Measurements from ENCODE around the gene KCNMA1.

Gene KCNMA1

GRCh38 chr10:77226853-77227565, 410.6 kb downstream of the KCNMA1 start:
- DNase-seq, result no peak

DNA sequence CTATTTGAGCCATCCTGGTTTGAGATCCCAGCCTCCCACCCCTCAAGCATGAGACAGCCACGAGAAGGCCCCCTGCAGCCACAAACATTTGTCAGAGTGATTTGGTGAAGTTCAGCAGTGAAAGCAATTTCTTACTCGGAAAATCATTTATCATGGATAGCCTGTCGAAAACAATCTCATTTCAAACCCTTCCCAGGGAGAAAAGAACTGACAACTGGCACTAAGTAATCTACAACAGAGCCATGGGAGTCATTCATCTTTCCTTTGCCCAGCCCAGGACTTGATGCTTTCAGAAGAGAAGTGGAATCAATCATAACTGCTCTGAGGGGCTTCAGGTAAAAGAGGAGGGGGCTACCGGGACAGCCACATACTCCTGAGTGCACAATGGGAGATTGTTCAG, 411.2 kb downstream of the KCNMA1 start:
- DNase-seq, result no peak

DNA sequence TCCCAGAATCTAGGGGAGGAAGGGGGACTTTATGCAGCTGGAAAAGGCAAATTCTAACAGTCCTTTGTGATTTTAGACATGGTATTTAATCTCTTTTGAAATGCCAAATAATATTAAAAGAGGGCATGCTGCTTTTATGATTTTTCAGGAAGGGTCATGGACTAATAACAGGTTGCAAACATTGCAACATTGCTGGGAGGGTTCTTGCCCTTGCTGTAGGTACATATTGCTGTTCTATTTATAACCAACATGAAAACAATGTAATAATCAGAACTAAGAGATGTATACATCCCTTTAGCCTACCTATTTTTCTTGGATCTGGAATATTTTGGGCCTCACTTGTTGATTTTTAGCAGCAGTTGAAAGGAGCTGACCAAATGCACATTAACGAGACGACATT, 411.6 kb downstream of the KCNMA1 start:
- no peak for DNase-seq

DNA sequence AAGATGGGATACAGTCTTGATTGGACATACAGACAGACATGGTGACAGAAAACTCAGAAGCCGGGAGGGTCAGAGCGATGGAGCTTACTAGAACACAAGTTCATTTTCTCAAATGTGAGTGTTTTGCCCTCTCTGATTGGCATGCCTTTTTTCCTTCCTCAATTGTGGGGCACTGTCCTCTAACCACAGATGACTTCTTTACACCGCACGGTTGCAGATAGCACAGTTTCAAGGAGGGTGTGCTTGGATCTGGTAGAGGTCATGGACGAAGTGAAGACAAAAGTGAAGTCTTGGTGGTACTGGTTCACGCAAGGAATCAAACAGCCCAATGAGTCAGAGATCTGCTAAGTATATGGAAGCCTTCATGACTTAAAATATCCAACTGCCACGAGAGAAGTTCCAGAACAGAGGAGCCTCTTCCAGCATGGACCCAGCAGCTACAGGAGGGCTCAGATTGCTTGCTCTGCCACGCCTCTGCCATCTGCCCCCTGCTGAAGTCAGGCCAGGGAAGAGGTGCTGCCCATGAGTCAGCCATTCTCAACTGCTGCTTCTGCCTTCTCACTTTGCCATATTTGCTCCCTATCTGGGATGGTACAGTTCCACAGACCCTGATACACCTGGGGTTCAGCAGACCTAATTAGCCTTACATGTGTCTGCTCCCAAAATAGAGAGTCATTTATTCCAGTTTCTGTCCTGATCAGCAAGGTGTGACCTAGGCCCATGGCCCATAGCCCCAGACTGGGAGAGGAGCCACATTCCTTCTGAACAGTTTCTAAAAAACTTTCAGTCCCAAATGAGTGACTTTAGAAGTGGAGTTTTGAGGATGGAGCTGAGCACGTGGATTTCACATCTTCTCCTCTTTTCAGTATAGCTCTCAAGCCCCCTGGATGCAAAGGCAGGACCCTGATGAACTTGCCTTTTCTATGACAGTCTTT, 413.8 kb downstream of the KCNMA1 start:
- no peak for DNase-seq

DNA sequence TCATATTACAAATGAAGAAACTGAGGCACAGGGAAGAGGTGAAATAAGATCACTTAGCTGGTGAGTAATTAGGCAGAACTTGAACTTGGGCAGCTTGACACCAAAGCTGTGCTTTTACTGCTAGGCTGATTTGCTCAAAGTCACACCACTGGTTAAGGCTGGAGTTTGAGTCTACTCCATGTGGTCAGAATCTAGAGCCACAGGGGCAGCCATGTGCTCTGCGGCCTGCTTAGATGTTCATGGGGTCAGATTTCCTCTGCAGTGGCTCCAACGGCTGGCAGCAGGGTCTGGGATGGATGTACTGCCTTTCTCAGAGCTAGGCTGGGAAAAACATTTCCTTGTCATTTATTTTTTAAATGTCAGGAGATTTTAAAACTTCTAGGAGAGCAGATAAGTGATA, 417.5 kb downstream of the KCNMA1 start:
- no peak for DNase-seq

DNA sequence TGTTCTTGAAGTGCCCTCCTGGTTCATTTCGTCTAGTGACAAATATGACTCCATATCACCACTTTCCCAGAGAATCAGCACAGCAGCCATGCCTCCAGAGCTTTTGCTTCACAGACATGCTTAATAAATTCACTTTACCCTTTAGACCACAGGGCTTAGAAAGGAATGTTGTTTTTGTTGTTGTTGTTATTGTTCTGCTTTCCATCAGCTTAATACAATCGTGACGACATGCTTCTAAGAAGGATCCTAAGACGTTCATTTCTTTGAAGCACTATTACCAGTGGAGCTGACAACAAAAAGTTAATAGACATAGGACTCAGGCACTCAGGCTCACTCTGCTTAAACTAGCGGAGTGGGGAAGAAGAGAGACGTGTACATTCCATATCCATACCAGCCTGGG, 418.6 kb downstream of the KCNMA1 start:
- no peak for DNase-seq

DNA sequence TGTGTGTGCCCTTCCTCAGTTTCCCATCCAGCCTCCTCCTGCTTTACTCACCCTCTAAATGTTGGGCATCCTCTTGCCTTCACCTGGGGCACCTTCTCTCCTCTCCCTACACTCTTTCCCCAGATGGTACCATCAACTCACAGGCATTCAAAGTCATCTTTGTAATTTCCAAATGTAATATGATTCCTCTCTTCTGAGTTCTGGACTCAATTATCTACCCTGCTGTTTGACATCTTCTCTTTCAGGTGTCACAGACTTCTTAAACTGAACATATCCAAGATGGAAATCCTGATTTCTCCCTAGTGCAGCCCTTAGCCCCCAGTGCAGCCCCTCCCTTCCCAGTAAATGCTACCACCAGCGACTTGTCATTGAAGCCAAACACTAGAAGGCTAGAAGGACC, 422.8 kb downstream of the KCNMA1 start:
- DNase-seq, result no peak

DNA sequence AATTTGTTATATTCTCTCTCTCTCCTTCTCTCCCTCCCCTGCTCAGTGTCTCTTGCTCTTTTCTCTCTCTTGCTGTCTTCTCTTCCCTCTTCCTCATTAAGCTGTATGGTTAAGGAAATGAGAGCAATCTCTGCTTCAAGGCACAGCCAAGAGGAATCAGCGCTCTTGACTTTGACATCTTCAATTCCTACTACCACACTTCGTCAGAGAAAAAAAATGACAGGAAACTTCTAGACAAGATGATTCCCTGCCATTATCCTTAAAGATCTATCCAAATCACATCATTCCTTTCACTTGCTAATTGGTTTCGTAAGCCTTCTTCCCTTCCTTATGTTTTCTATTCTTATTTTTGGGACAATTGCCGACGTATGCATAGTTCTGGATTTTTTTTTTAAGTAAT, 425.0 kb downstream of the KCNMA1 start:
- no peak for DNase-seq

DNA sequence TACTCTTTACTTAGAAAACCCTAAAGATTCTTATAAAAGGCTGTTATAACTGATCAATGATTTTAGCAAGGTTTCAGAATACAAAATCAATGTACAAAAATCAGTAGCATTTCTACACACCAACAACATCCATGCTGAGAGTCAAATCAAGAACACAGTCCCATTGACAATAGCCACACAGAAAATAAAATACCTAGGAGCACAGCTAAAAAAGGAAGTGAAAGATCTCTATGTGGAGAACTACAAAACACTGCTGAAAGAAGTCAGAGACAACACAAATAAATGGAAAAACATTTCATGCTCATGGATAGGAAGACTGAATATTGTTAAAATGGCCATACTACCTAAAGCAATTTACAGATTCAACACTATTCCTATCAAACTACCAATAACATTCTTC, 427.0 kb downstream of the KCNMA1 start:
- no peak for DNase-seq

GRCh38 chr10:77208684-77209256, 428.8 kb downstream of the KCNMA1 start:
- DNase-seq, result no peak

DNA sequence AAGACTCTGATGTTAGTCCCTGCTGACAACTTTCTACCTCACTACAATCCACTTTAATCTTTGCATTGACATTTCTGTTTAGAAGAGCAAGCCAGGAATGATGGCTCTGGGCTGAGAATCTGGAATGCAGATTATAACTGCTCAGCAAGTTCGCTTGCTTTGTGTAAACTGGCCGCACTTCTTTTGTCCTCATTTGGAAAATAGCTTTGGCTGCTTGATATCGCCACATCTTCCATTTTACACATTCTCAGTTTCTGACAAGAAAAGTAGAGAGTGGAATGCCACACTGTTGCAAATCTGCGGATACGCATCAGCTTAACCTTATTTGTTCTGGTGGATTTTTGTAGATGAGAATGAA, 429.8 kb downstream of the KCNMA1 start:
- DNase-seq, result no peak

DNA sequence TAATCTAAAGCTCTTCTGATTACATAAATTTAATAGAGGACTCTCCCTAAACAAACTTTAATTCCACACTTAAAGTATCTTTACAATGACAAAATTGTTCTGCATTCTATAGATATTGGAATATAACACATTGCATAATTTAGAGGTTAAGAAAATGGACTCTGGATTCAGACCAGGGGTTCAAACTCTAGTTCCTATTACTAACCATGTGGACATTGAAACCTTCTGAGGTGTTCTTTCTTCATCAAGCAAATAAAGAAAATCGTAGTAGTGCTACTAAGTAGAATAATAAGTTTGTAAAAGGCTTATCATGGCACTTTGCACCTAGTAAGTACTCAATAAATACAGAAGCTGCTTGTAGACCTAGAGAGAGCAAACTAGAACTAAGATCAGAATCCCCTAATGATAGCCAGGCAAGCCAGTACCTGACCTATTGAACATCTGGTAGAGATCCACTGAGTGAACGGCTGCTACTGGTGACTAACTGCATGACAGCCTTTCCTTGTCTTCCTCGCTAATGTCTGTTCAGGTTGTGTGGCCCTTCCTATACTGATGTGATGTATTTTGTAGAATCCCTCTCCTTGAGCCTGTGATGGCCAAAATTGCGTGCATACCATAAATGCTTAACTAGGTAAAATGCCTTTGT, 430.3 kb downstream of the KCNMA1 start:
- DNase-seq, result no peak

DNA sequence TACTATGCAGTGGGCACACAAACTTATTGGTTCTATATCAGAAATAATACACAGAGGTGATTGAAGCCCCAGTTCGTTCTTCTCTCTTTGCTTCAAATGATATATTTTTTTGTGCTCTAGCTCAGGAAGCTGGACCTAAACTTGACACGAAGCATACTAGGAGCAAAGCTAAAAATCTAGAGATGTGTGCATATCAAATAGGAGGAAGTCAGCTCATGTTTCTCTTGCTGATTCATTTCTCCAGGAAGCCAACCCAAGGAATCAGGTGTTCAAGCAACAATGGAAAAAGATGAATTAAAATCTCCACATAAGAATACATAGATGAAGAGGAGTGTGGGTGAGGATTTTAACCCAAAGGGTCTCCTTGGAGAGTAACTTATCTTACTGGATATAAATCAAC, 432.5 kb downstream of the KCNMA1 start:
- no peak for DNase-seq

DNA sequence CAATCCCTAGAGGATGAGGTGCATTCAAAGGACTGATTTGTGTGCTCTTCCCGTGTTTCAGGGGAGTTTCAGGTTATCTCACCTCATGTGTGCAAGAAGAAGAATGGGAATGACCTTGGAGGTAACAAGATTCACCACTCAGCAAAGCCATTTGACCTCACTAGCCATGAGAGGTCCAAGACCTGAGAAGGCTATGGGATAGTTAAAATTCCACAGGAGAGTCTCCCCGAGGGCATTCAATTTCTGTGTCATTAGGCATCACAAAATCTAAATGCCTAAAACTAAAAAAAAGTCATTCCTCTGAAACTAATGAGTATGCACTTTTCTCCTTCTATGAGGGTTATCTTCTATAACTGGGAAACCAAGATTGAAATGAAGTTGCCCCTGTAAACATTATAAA, 433.4 kb downstream of the KCNMA1 start:
- DNase-seq, result no peak

GRCh38 chr10:77202857-77203256, 434.8 kb downstream of the KCNMA1 start:
- no peak for DNase-seq

- DNase-seq, result no peak
These were observed 436.2 kb downstream of the KCNMA1 start for GRCh38 chr10:77201135-77202106.

DNA sequence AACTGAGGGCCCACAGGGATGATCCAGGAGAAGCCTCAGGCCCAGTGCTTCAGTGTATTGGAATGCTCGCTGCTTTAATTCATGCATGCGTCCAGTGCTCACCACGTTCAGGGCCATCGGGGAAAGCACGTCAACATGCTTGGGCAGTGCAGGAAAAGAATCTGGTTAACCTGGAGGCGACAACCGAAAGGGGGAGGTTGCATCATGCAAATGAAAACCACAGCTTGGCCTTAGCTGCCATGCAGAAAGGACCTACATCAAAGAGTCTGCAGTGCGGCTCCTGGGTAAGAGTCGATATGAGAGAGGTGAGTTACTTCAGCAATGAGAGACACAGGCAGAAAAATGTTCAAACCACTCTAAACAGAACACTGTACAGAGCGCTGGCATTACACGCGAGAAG, 440.1 kb downstream of the KCNMA1 start:
- DNase-seq, result no peak

- DNase-seq, result no peak
These were observed 441.0 kb downstream of the KCNMA1 start for GRCh38 chr10:77196614-77197013.

- no peak for DNase-seq
These were observed 442.5 kb downstream of the KCNMA1 start for GRCh38 chr10:77195101-77195500.

GRCh38 chr10:77193001-77193400, 444.6 kb downstream of the KCNMA1 start:
- no peak for DNase-seq

GRCh38 chr10:77192402-77192801, 445.2 kb downstream of the KCNMA1 start:
- DNase-seq, result no peak

- DNase-seq, result no peak
These were observed 446.1 kb downstream of the KCNMA1 start for GRCh38 chr10:77191324-77192049.

All from NCI-H526 treated with DMSO at 0.1 percent for 48 hours (cell line).